Gastroesophageal sphincter (tissue), 4 donors: ENCODE measurements around the gene ATP23. TPM values are rescaled to one million over a fixed set of nuclear protein-coding genes. Genes with fewer than 3 reads are reported as not detected.

Experiments used
- ATAC-seq: fragments of 150-250 bp; one replicate; pipeline ENCODE4 v1.9.1; 2016; ENCODE audit warnings: mild to moderate bottlenecking, moderate library complexity
- H3K27ac ChIP-seq, 4 donors: fragments of 200-600 bp; sonication (generic) in 3 of 4; 1 replicate in 3 of 4; 2 replicates in 1 of 4; pipeline ENCODE4 v1.5.1; 2016 to 2019
- H3K27me3 ChIP-seq: fragments of 200-600 bp; sonication (generic); one replicate; pipeline ENCODE4 v1.5.1; 2019
- H3K36me3 ChIP-seq, 2 donors: fragments of 200-600 bp; sonication (generic); one replicate each; pipeline ENCODE4 v1.5.1; 2019; ENCODE audit warnings: control low read depth in 1 of 2
- H3K4me1 ChIP-seq, 3 donors: fragments of 200-600 bp; sonication (generic); 1 replicate in 2 of 3; 2 replicates in 1 of 3; pipeline ENCODE4 v1.5.1; 2016 to 2019; ENCODE audit warnings: control low read depth in 2 of 3
- H3K4me3 ChIP-seq, 2 donors: fragments of 200-600 bp; sonication (generic); one replicate each; pipeline ENCODE4 v1.5.1; 2019; ENCODE audit warnings: mild to moderate bottlenecking in 1 of 2, moderate library complexity in 1 of 2
- H3K9me3 ChIP-seq, 3 donors: fragments of 200-600 bp; sonication (generic); one replicate each; pipeline ENCODE4 v1.5.1; 2017 to 2019; ENCODE audit warnings: control low read depth in 2 of 3
- CTCF ChIP-seq, 4 experiments: fragments of 200-600 bp in 2 of 4; fragments of 450-650 bp in 2 of 4; sonication (generic) in 1 of 4; IDR thresholded peaks; one replicate each; pipeline ENCODE4 v1.5.1; 2017 to 2019; ENCODE audit warnings: antibody characterized with exemption in 4 of 4, mild to moderate bottlenecking in 2 of 4, moderate library complexity in 2 of 4
- EP300 ChIP-seq: sonication (generic); formaldehyde crosslinking; IDR thresholded peaks from one replicate; pipeline ENCODE4 v1.6.1; 2017; ENCODE audit warnings: antibody characterized with exemption, mild to moderate bottlenecking
- POLR2A ChIP-seq, 2 donors: fragments of 450-650 bp; IDR thresholded peaks; one replicate each; pipeline ENCODE4 v1.6.1; 2017; ENCODE audit warnings: antibody characterized with exemption in 2 of 2, mild to moderate bottlenecking in 2 of 2, moderate library complexity in 1 of 2
- POLR2AphosphoS5 ChIP-seq: sonication (generic); formaldehyde crosslinking; IDR thresholded peaks from one replicate; pipeline ENCODE4 v1.6.1; 2017; ENCODE audit warnings: antibody characterized with exemption
- WGBS, 2 donors: methylation state at CpG; one replicate each; pipeline ENCODE4 v1.1.5; 2018; ENCODE audit warnings: low coverage in 1 of 2; 5-methylcytosine and 5-hydroxymethylcytosine counted together
- total RNA-seq, 4 donors: library from RNA; depleted of rRNA; stranded (reverse); fragments of >200 nt; gene quantifications; one replicate each; pipeline ENCODE4 v1.1.0, GENCODE V29; 2016

The ATP23 gene
- total RNA-seq, 4 donors from 2014 or later: 7.2 to 24.4 (median 14.7) TPM

DNA sequence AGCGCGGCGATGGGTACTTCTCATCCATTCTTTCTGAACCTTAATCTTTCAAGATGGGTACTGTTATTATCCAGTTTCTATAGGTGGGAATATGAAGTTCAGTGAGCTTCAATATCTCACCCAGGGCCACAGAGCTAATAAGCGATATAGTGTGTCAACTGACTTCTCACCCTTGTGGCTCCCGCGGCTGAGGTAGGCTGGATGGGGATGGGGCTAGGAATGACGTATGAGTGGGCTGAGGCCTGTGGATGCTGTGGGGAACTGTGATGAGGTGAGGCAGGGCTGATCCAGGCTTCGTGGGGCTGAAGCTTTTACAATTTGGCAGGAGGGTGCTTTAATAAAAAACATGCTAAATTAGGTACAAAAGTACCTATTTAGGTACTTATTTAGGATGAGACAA lies 32.9 kb upstream of the ATP23 start:
- H3K4me1 ChIP-seq: peaks cover 0 to 10% (median 0%) of the 10 kb centered on the region in 3 donors
- H3K27me3 ChIP-seq: peaks cover 4% of the 10 kb centered on the region
- TF ChIP-seq POLR2A (IDR thresholded peaks at IDR 0.05) (no peak), CTCF (IDR thresholded peaks at IDR 0.05) (no peak), POLR2AphosphoS5 (no peak), EP300 (no peak)
- H3K9me3 ChIP-seq: no peaks in the 10 kb centered on the region
- H3K27ac ChIP-seq: no peak overlapping the region
- no peak overlapping the region for H3K4me3 ChIP-seq
- H3K36me3 ChIP-seq: no peaks in the 10 kb centered on the region
- 88 to 94% methylated on average over 3 to 7 of the region's 8 CpGs for WGBS, 2 donors
- no peak for ATAC-seq

GRCh38 chr12:57909056-57909455 lies 32.3 kb upstream of the ATP23 start:
- H3K27me3 ChIP-seq: peaks cover 4% of the 10 kb centered on the region
- no peaks in the 10 kb centered on the region for H3K36me3 ChIP-seq
- TF ChIP-seq CTCF (IDR thresholded peaks at IDR 0.05) (no peak), POLR2AphosphoS5 (no peak), EP300 (no peak), POLR2A (IDR thresholded peaks at IDR 0.05) (no peak)
- WGBS, 2 donors: 81 to 83% methylated on average over 3 to 4 of the region's 4 CpGs
- no peaks in the 10 kb centered on the region for H3K9me3 ChIP-seq
- no peak overlapping the region for H3K27ac ChIP-seq
- H3K4me1 ChIP-seq: peaks cover 0 to 10% (median 0%) of the 10 kb centered on the region in 3 donors
- no peak overlapping the region for H3K4me3 ChIP-seq
- ATAC-seq: no peak

- no peak for ATAC-seq
- WGBS, 2 donors: 50 to 79% methylated on average over 2 to 4 of the region's 4 CpGs
- Histone ChIP-seq H3K9me3 (no peaks in the 10 kb centered on the region), H3K36me3 (no peaks in the 10 kb centered on the region), H3K27ac (no peak overlapping the region), H3K4me1 (peaks cover 0 to 10% (median 0%) of the 10 kb centered on the region in 3 donors), H3K27me3 (peaks cover 4% of the 10 kb centered on the region), H3K4me3 (no peak overlapping the region)
- no peak for TF ChIP-seq EP300
- no peak for TF ChIP-seq POLR2A (IDR thresholded peaks at IDR 0.05)
- no peak for TF ChIP-seq CTCF (IDR thresholded peaks at IDR 0.05)
- TF ChIP-seq POLR2AphosphoS5: no peak
These were observed 31.8 kb upstream of the ATP23 start for GRCh38 chr12:57909611-57910010.

GRCh38 chr12:57918147-57918546 lies 23.2 kb upstream of the ATP23 start:
- TF ChIP-seq POLR2AphosphoS5 (no peak), POLR2A (IDR thresholded peaks at IDR 0.05) (no peak), CTCF (IDR thresholded peaks at IDR 0.05) (no peak), EP300 (no peak)
- 57 to 67% methylated on average over 3 to 4 of the region's 4 CpGs for WGBS, 2 donors
- Histone ChIP-seq H3K27me3 (no peaks in the 10 kb centered on the region), H3K27ac (no peak overlapping the region), H3K9me3 (no peaks in the 10 kb centered on the region), H3K36me3 (no peaks in the 10 kb centered on the region), H3K4me3 (no peak overlapping the region), H3K4me1 (no peaks in the 10 kb centered on the region)
- ATAC-seq: no peak

DNA sequence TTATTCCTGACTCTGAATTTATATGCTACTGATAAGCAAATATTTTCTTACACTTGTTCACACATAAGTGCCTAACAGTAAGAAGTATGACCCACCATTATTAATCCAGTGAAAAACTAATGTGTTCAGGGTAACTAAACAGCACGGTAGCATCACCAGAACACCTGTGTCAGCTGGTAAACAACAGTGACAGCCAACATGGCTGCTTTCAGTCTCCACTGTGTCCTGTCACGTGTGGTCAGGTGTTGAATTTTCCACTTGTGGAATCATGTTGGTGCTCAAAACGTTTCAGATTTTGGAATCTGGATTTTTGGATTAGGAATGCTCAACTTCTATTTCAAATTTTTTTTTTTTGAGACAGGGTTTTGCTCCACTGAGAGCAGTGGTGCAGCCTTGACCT lies 14.3 kb upstream of the ATP23 start:
- H3K9me3 ChIP-seq: no peaks in the 10 kb centered on the region
- TF ChIP-seq EP300 (no peak), POLR2AphosphoS5 (no peak), CTCF (IDR thresholded peaks at IDR 0.05) (no peak), POLR2A (IDR thresholded peaks at IDR 0.05) (no peak)
- no peaks in the 10 kb centered on the region for H3K4me1 ChIP-seq
- 48 to 57% methylated on average over 3 of the region's 3 CpGs for WGBS, 2 donors
- H3K27ac ChIP-seq: no peak overlapping the region
- H3K36me3 ChIP-seq: peaks cover 0 to 4% of the 10 kb centered on the region in 2 donors
- ATAC-seq: no peak
- H3K4me3 ChIP-seq: no peak overlapping the region
- H3K27me3 ChIP-seq: no peaks in the 10 kb centered on the region
